Activated CD4-positive, alpha-beta T cell treated with anti-CD3 and anti-CD28 coated beads, Interleukin-2, amount 10 ng/mL, durations not matched to agents 7 days and 5 days (primary cell): Measurements from ENCODE around the gene PBX3. TPM values are rescaled to one million over a fixed set of nuclear protein-coding genes. Genes with fewer than 3 reads are reported as not detected.

Experiments used
- CTCF ChIA-PET: fragments of 350-600 bp; sonication (Branson Sonifier 250); formaldehyde crosslinking; loops from one replicate; lab custom pipeline; 2021; ENCODE audit warnings: antibody characterized with exemption; lab: Charles Lee
- POLR2A ChIA-PET: fragments of 350-600 bp; sonication (Branson Sonifier 250); formaldehyde crosslinking; loops from one replicate; lab custom pipeline; 2021; ENCODE audit warnings: antibody characterized with exemption; lab: Charles Lee
- DNase-seq: peaks from one replicate; pipeline ENCODE4 v3.0.0-alpha.2; 2020
- H3K27ac Mint-ChIP-seq: one replicate; pipeline ENCODE4 v1.8.0; 2021; ENCODE audit warnings: mild to moderate bottlenecking, moderate library complexity, mixed read lengths
- H3K27me3 Mint-ChIP-seq: one replicate; pipeline ENCODE4 v1.8.0; 2021; ENCODE audit warnings: mixed read lengths
- H3K36me3 Mint-ChIP-seq: one replicate; pipeline ENCODE4 v1.8.0; 2021; ENCODE audit warnings: low read depth, mixed read lengths
- H3K4me1 Mint-ChIP-seq: one replicate; pipeline ENCODE4 v1.8.0; 2021; ENCODE audit warnings: mixed read lengths
- H3K4me3 Mint-ChIP-seq: one replicate; pipeline ENCODE4 v1.8.0; 2021; ENCODE audit warnings: mild to moderate bottlenecking, moderate library complexity, mixed read lengths
- H3K9me3 Mint-ChIP-seq: one replicate; pipeline ENCODE4 v1.8.0; 2021; ENCODE audit warnings: mixed read lengths
- total RNA-seq, 2 experiments: library from RNA; stranded (reverse); gene quantifications; one replicate each; pipeline ENCODE4 v1.2.3, GENCODE V29; 2021

The PBX3 gene
- total RNA-seq, 2 experiments from 2014 or later, result 21.5 to 22.5 TPM

GRCh38 chr9:125965477-125965876 is 218.3 kb downstream of the PBX3 start:
- no peaks in the 10 kb centered on the region for H3K36me3 Mint-ChIP-seq
- H3K27me3 Mint-ChIP-seq, result no peaks in the 10 kb centered on the region
- ChIA-PET CTCF (no interaction called here), POLR2A (no interaction called here)
- no peak for DNase-seq
- no peak overlapping the region for H3K27ac Mint-ChIP-seq
- H3K4me1 Mint-ChIP-seq, result no peaks in the 10 kb centered on the region
- no peak overlapping the region for H3K4me3 Mint-ChIP-seq
- H3K9me3 Mint-ChIP-seq, result no peaks in the 10 kb centered on the region

- H3K9me3 Mint-ChIP-seq, result no peaks in the 10 kb centered on the region
- ChIA-PET CTCF (no interaction called here), POLR2A (no interaction called here)
- no peak for DNase-seq
- H3K27ac Mint-ChIP-seq, result no peak overlapping the region
- no peaks in the 10 kb centered on the region for H3K27me3 Mint-ChIP-seq
- no peaks in the 10 kb centered on the region for H3K36me3 Mint-ChIP-seq
- H3K4me1 Mint-ChIP-seq, result no peaks in the 10 kb centered on the region
- no peak overlapping the region for H3K4me3 Mint-ChIP-seq
Observed at GRCh38 chr9:125966466-125966865, 219.3 kb downstream of the PBX3 start.

GRCh38 chr9:125966959-125967711 is 220.0 kb downstream of the PBX3 start:
- DNase-seq, result no peak
- Mint-ChIP-seq H3K4me3 (no peak overlapping the region), H3K36me3 (no peaks in the 10 kb centered on the region), H3K4me1 (no peaks in the 10 kb centered on the region), H3K9me3 (no peaks in the 10 kb centered on the region), H3K27me3 (no peaks in the 10 kb centered on the region), H3K27ac (no peak overlapping the region)
- ChIA-PET POLR2A (no interaction called here), CTCF (interaction anchor here (0.6 kb wide), 1 partner anchor 8 kb away, joined by 3 read pairs; no protein-coding TSS in a partner anchor)

- CTCF ChIA-PET, result no interaction called here
- no peak for DNase-seq
- Mint-ChIP-seq H3K9me3 (no peaks in the 10 kb centered on the region), H3K27ac (no peak overlapping the region), H3K4me3 (no peak overlapping the region), H3K36me3 (no peaks in the 10 kb centered on the region), H3K4me1 (no peaks in the 10 kb centered on the region), H3K27me3 (no peaks in the 10 kb centered on the region)
- POLR2A ChIA-PET, result no interaction called here
Observed at GRCh38 chr9:125968714-125969374, 221.7 kb downstream of the PBX3 start.

DNA sequence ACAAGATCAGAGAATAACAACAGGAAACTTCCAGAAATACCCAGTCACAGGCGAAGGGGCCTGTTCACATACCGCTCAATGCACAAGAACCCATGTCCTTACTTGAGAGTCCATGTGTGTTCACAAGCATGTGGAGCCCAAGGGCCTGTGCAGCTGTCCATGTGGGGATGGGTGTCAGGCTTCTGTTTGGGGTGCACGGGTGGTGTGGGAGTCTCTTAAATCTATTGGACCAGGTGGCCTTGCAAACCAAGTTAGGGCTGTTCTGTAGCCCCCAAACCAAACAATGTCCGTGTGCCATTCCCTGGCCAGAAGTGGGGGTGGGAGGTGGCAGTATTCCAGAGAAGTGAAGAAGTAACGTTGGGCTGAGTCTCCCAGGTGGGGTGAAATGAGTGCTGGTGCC is 222.3 kb downstream of the PBX3 start:
- no peaks in the 10 kb centered on the region for H3K36me3 Mint-ChIP-seq
- no peaks in the 10 kb centered on the region for H3K9me3 Mint-ChIP-seq
- H3K4me1 Mint-ChIP-seq, result no peaks in the 10 kb centered on the region
- DNase-seq, result no peak
- POLR2A ChIA-PET, result no interaction called here
- H3K27ac Mint-ChIP-seq, result no peak overlapping the region
- H3K27me3 Mint-ChIP-seq, result no peaks in the 10 kb centered on the region
- CTCF ChIA-PET, result no interaction called here
- H3K4me3 Mint-ChIP-seq, result no peak overlapping the region

DNA sequence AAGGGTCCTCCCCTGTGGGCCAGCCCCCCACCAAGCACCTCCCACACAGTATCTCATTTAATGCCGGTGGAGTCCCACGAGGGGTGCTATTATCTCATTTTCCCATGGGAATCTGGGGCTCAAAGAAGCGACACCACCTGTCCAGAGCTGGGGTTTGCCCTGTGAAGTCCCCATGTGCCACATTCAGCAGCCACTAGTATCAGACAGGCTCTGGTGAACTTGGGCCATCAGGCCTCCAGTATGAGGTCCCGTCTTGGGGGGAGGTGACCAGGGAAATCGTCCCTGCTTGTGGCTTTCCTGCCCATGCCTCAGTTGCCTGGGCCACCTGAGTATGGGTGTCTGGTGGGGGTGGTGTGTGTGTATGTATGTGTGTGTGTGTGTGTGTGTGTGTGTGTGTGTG is 222.7 kb downstream of the PBX3 start:
- Mint-ChIP-seq H3K27me3 (no peaks in the 10 kb centered on the region), H3K4me3 (no peak overlapping the region), H3K27ac (no peak overlapping the region), H3K36me3 (no peaks in the 10 kb centered on the region), H3K4me1 (no peaks in the 10 kb centered on the region), H3K9me3 (no peaks in the 10 kb centered on the region)
- POLR2A ChIA-PET, result no interaction called here
- CTCF ChIA-PET, result no interaction called here
- DNase-seq, result no peak

DNA sequence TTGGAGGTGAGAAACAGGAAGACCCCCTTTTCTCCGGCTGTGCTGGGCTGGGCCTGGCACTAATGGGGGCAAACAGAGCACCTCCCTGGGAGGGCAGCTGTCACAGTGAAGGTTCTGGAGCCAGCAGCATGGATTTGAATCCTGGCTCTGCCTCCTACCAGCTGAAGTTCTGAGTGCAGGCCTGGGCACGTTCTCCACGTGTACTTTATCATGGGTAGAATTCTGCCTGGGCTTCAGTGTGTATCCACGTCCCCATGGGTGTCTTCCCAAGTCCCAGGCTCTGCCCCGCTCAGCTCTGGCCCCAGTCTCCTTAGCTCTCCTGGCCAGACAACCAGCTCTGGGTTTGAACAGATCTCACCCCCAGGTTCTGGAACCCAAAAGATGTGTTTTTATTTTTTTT is 223.2 kb downstream of the PBX3 start:
- Mint-ChIP-seq H3K4me3 (no peak overlapping the region), H3K9me3 (no peaks in the 10 kb centered on the region), H3K27ac (no peak overlapping the region), H3K4me1 (no peaks in the 10 kb centered on the region), H3K36me3 (no peaks in the 10 kb centered on the region), H3K27me3 (no peaks in the 10 kb centered on the region)
- DNase-seq, result no peak
- POLR2A ChIA-PET, result no interaction called here
- CTCF ChIA-PET, result no interaction called here

DNA sequence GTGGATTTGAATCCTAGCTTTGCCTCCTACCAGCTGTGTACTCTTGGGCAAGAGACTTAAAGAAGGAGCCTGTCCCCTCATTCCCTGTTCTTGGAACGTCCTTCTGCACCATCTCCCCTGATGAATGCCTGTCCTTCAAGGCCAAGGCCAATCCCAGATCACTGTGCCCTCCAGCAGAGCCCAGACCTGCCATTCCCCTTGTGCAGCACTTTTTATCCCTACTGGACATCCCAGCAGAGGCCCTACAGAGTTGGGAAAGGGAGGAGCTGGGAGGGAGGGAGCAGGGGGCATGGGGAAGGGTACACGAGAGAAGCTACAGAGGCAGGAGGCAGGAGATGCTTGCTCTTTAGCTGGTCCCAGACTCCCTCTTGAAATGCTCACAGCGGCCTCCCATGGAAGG is 223.9 kb downstream of the PBX3 start:
- POLR2A ChIA-PET, result no interaction called here
- Mint-ChIP-seq H3K4me3 (no peak overlapping the region), H3K36me3 (no peaks in the 10 kb centered on the region), H3K9me3 (no peaks in the 10 kb centered on the region), H3K4me1 (no peaks in the 10 kb centered on the region), H3K27me3 (no peaks in the 10 kb centered on the region), H3K27ac (no peak overlapping the region)
- DNase-seq, result no peak
- CTCF ChIA-PET, result no interaction called here

GRCh38 chr9:125972012-125972729 is 225.0 kb downstream of the PBX3 start:
- DNase-seq, result no peak
- H3K27ac Mint-ChIP-seq, result no peak overlapping the region
- no peak overlapping the region for H3K4me3 Mint-ChIP-seq
- no peaks in the 10 kb centered on the region for H3K9me3 Mint-ChIP-seq
- POLR2A ChIA-PET, result no interaction called here
- no peaks in the 10 kb centered on the region for H3K4me1 Mint-ChIP-seq
- H3K36me3 Mint-ChIP-seq, result no peaks in the 10 kb centered on the region
- H3K27me3 Mint-ChIP-seq, result peaks cover 4% of the 10 kb centered on the region
- CTCF ChIA-PET, result no interaction called here

- no peak for DNase-seq
- no peaks in the 10 kb centered on the region for H3K4me1 Mint-ChIP-seq
- H3K27ac Mint-ChIP-seq, result no peak overlapping the region
- peaks cover under 1% of the 10 kb centered on the region for H3K9me3 Mint-ChIP-seq
- H3K36me3 Mint-ChIP-seq, result no peaks in the 10 kb centered on the region
- POLR2A ChIA-PET, result no interaction called here
- H3K4me3 Mint-ChIP-seq, result no peak overlapping the region
- peaks cover 8% of the 10 kb centered on the region for H3K27me3 Mint-ChIP-seq
- CTCF ChIA-PET, result no interaction called here
Observed at GRCh38 chr9:125973547-125973946, 226.4 kb downstream of the PBX3 start.

DNA sequence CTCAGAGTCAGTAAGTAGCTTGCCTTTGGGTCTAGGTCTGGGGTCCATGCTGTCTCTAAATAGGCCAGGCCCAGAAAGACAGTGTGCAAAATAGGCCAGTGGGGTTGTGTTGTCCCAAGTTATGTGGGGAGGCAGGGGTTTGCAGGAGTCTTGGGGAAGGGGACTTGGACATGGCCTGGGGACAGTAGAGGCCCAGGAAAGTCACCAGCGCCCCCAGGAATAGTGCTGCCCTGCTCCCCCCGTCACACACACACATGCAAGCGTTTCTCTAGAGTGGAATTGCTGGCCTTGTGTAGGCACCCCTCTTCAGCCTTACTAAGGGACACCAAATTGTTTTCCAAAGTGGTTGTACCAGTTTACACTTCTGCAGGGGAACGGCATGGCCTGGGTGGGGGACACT is 227.5 kb downstream of the PBX3 start:
- no peak for DNase-seq
- peaks cover 7% of the 10 kb centered on the region for H3K9me3 Mint-ChIP-seq
- POLR2A ChIA-PET, result no interaction called here
- peaks cover 11% of the 10 kb centered on the region for H3K27me3 Mint-ChIP-seq
- H3K36me3 Mint-ChIP-seq, result peaks cover 2% of the 10 kb centered on the region
- CTCF ChIA-PET, result no interaction called here
- no peak overlapping the region for H3K27ac Mint-ChIP-seq
- no peak overlapping the region for H3K4me3 Mint-ChIP-seq
- H3K4me1 Mint-ChIP-seq, result no peaks in the 10 kb centered on the region

DNA sequence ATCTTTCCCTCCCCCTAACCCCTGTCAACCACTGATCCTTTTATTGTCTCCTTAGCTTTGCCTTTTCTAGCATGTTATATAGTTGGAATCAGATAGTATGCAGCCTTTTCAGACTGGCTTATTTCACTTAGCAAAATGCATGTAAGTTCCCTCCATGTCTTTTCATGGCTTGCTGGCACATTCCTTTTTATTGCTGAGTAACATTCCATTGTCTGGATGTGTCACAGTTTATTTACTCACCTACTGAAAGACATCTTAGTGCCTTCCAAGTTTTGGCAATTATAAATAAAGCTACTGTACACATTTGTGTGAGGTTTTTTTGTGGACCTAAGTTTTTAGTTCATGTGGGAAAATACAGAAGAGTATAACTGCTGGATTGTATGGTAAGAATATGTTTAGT is 230.1 kb downstream of the PBX3 start:
- no peak overlapping the region for H3K4me3 Mint-ChIP-seq
- H3K27me3 Mint-ChIP-seq, result peaks cover 14% of the 10 kb centered on the region
- peaks cover 19% of the 10 kb centered on the region for H3K9me3 Mint-ChIP-seq
- CTCF ChIA-PET, result no interaction called here
- no peaks in the 10 kb centered on the region for H3K4me1 Mint-ChIP-seq
- no peak overlapping the region for H3K27ac Mint-ChIP-seq
- peaks cover 2% of the 10 kb centered on the region for H3K36me3 Mint-ChIP-seq
- POLR2A ChIA-PET, result no interaction called here
- DNase-seq, result no peak

- no peaks in the 10 kb centered on the region for H3K4me1 Mint-ChIP-seq
- CTCF ChIA-PET, result no interaction called here
- POLR2A ChIA-PET, result no interaction called here
Observed at GRCh38 chr9:125979383-125979782, 232.2 kb downstream of the PBX3 start.

More at GRCh38 chr9:125979383-125979782, 232.2 kb downstream of the PBX3 start:
- H3K4me3 Mint-ChIP-seq, result no peak overlapping the region
- no peak for DNase-seq
- peaks cover 15% of the 10 kb centered on the region for H3K27me3 Mint-ChIP-seq
- H3K36me3 Mint-ChIP-seq, result peaks cover 2% of the 10 kb centered on the region
- no peak overlapping the region for H3K27ac Mint-ChIP-seq
- peaks cover 19% of the 10 kb centered on the region for H3K9me3 Mint-ChIP-seq
